CD1c-positive myeloid dendritic cell (primary cell): ENCODE results near the gene GALNT2.

Experiments used
- DNase-seq: peaks from one replicate; pipeline ENCODE4 v3.0.0-alpha.2; 2016; ENCODE audit errors: extremely low spot score

Gene GALNT2

GRCh38 chr1:230163205-230163604 lies 96.2 kb downstream of the GALNT2 start:
- DNase-seq, result no peak

- DNase-seq, result no peak
These were observed 96.7 kb downstream of the GALNT2 start for GRCh38 chr1:230163719-230164118.

- no peak for DNase-seq
These were observed 98.5 kb downstream of the GALNT2 start for GRCh38 chr1:230165536-230165935.

- no peak for DNase-seq
These were observed 99.5 kb downstream of the GALNT2 start for GRCh38 chr1:230166366-230167132.

- DNase-seq, result peak; percentile 65
These were observed 100.4 kb downstream of the GALNT2 start for GRCh38 chr1:230167419-230167852.

GRCh38 chr1:230169454-230170152 lies 102.6 kb downstream of the GALNT2 start:
- DNase-seq, result no peak

GRCh38 chr1:230170153-230170547 lies 103.1 kb downstream of the GALNT2 start:
- DNase-seq, result no peak

GRCh38 chr1:230170622-230171021 lies 103.6 kb downstream of the GALNT2 start:
- DNase-seq, result no peak

- DNase-seq, result no peak
These were observed 104.4 kb downstream of the GALNT2 start for GRCh38 chr1:230171356-230172015.

GRCh38 chr1:230172016-230172537 lies 105.0 kb downstream of the GALNT2 start:
- DNase-seq, result no peak

GRCh38 chr1:230173187-230173975 lies 106.3 kb downstream of the GALNT2 start:
- no peak for DNase-seq

- no peak for DNase-seq
These were observed 107.0 kb downstream of the GALNT2 start for GRCh38 chr1:230174041-230174440.

- no peak for DNase-seq
These were observed 107.6 kb downstream of the GALNT2 start for GRCh38 chr1:230174471-230175162.

- DNase-seq, result no peak
These were observed 108.2 kb downstream of the GALNT2 start for GRCh38 chr1:230175163-230175747.

GRCh38 chr1:230175839-230176238 lies 108.8 kb downstream of the GALNT2 start:
- no peak for DNase-seq

- no peak for DNase-seq
These were observed 109.3 kb downstream of the GALNT2 start for GRCh38 chr1:230176326-230176725.

GRCh38 chr1:230176871-230177411 lies 109.9 kb downstream of the GALNT2 start:
- DNase-seq, result no peak

GRCh38 chr1:230179249-230179648 lies 112.2 kb downstream of the GALNT2 start:
- no peak for DNase-seq

- peak; percentile 16 for DNase-seq
These were observed 118.3 kb downstream of the GALNT2 start for GRCh38 chr1:230185076-230186001.
